ENCODE data around the gene PHLPP1.
"Not testable (repeated sequence)": the region's sequence is repeated elsewhere in the genome, so short reads cannot be mapped to it uniquely, and the experiment has no call there.

The PHLPP1 gene

GRCh38 chr18:62715436-62715758 lies at the start of gene PHLPP1:
TSS of gene PHLPP1 (plus strand) at chr18:62715541. CDS start at chr18:62715684, 143 bp downstream.
- peak in 2 of 56 donors; percentile 98 for DNase-seq

GRCh38 chr18:62669225-62669624 lies 46.1 kb upstream of the PHLPP1 start:
- DNase-seq = no peak

GRCh38 chr18:62670573-62670972 lies 44.8 kb upstream of the PHLPP1 start:
- DNase-seq = no peak

- DNase-seq = no peak
These were observed 42.7 kb upstream of the PHLPP1 start for GRCh38 chr18:62672600-62672999.

GRCh38 chr18:62678847-62679485 lies 36.4 kb upstream of the PHLPP1 start:
- DNase-seq = no peak

GRCh38 chr18:62682371-62682770 lies 33.0 kb upstream of the PHLPP1 start:
- DNase-seq = no peak

GRCh38 chr18:62683935-62684334 lies 31.4 kb upstream of the PHLPP1 start:
- DNase-seq = no peak

- no peak for DNase-seq
These were observed 26.5 kb upstream of the PHLPP1 start for GRCh38 chr18:62688743-62689317.

- DNase-seq = peak in 51 of 56 donors; percentile 13 to 88 (median 73)
These were observed 25.0 kb upstream of the PHLPP1 start for GRCh38 chr18:62690236-62690815.

- no peak for DNase-seq
These were observed 21.7 kb upstream of the PHLPP1 start for GRCh38 chr18:62693659-62694058.

- DNase-seq = no peak
These were observed 17.7 kb upstream of the PHLPP1 start for GRCh38 chr18:62697636-62698035.

GRCh38 chr18:62702259-62702658 lies 13.1 kb upstream of the PHLPP1 start:
- no peak for DNase-seq

GRCh38 chr18:62706879-62707278 lies 8.5 kb upstream of the PHLPP1 start:
- DNase-seq = peak in 6 of 56 donors; percentile 12 to 33 (median 18)

GRCh38 chr18:62709908-62710307 lies 5.4 kb upstream of the PHLPP1 start:
- not testable (repeated sequence) for DNase-seq

GRCh38 chr18:62710417-62710816 lies 4.9 kb upstream of the PHLPP1 start:
- no peak for DNase-seq

- no peak for DNase-seq
These were observed 3.6 kb upstream of the PHLPP1 start for GRCh38 chr18:62711781-62712180.

- no peak for DNase-seq
These were observed 1.6 kb upstream of the PHLPP1 start for GRCh38 chr18:62713651-62714247.

- peak; percentile 97 to 100 (median 100) for DNase-seq
These were observed 488 bp upstream of the PHLPP1 start for GRCh38 chr18:62714671-62715435.

GRCh38 chr18:62715759-62716615 lies 646 bp downstream of the PHLPP1 start:
- DNase-seq = peak in 14 of 56 donors; percentile 12 to 58 (median 30)

GRCh38 chr18:62716619-62717168 lies 1.4 kb downstream of the PHLPP1 start:
- DNase-seq = peak in 33 of 56 donors; percentile 5 to 69 (median 42)

All from nucleus accumbens (tissue), 56 donors.